Retinal pigment epithelial cell (primary cell): ENCODE results near the gene KCNK15.

ENCODE experiments used
- DNase-seq: peaks from one replicate; pipeline ENCODE4 v3.0.0-alpha.2; 2010; ENCODE audit warnings: low read depth
- H3K4me3 ChIP-seq: 2 replicates; pipeline ENCODE4 v1.5.1; 2011; ENCODE audit warnings: mild to moderate bottlenecking, low read length, control low read depth, moderate library complexity
- TF ChIP-seq, protein P1 (sequence below): conservative IDR thresholded peaks from 2 replicates; pipeline ENCODE4 v1.5.1; 2011; ENCODE audit warnings: low read depth, low read length, control low read depth, inconsistent platforms

KCNK15 gene

DNA sequence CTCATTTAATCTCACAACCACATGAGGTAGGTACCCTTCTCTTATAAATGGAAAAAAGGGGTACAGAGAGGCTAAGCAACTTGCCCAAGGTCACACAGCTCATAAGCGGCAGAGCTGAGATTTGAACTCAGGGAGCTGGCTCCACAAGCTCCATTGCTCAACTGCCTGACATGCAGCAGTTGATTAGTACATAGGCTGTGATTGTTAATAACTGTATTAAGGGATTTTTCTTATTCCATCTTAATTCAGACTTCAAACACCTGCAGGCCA lies 23.9 kb upstream of the KCNK15 start:
- H3K4me3 ChIP-seq = no peak overlapping the region
- DNase-seq = no peak
- TF ChIP-seq, protein P1, sequence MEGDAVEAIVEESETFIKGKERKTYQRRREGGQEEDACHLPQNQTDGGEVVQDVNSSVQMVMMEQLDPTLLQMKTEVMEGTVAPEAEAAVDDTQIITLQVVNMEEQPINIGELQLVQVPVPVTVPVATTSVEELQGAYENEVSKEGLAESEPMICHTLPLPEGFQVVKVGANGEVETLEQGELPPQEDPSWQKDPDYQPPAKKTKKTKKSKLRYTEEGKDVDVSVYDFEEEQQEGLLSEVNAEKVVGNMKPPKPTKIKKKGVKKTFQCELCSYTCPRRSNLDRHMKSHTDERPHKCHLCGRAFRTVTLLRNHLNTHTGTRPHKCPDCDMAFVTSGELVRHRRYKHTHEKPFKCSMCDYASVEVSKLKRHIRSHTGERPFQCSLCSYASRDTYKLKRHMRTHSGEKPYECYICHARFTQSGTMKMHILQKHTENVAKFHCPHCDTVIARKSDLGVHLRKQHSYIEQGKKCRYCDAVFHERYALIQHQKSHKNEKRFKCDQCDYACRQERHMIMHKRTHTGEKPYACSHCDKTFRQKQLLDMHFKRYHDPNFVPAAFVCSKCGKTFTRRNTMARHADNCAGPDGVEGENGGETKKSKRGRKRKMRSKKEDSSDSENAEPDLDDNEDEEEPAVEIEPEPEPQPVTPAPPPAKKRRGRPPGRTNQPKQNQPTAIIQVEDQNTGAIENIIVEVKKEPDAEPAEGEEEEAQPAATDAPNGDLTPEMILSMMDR = no peak

DNA sequence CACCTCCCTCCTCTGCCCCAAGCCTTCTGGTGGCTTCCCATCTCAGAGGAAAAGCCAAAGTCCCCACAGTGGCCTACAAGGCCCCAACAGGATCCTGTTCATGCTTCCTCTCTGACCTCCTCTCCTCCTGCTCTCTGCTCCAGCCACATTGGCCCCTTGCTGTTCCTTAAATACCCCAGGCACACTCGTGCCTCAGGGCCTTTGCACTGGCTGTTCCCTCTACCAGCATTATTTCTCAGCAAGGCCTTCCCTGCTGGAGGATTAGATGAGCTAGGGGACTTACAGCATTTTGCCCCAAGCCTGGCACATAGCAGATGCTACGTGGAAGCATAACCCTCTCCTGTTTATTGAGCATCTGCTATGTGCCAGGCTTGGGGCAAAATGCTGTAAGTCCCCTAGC lies 22.7 kb upstream of the KCNK15 start:
- no peak overlapping the region for H3K4me3 ChIP-seq
- no peak for DNase-seq
- TF ChIP-seq, protein P1 = no peak

GRCh38 chr20:44723391-44723790 lies 22.3 kb upstream of the KCNK15 start:
- H3K4me3 ChIP-seq = no peak overlapping the region
- TF ChIP-seq, protein P1 = no peak
- DNase-seq = no peak

GRCh38 chr20:44723798-44724362 lies 21.8 kb upstream of the KCNK15 start:
- no peak overlapping the region for H3K4me3 ChIP-seq
- TF ChIP-seq, protein P1 = no peak
- no peak for DNase-seq

DNA sequence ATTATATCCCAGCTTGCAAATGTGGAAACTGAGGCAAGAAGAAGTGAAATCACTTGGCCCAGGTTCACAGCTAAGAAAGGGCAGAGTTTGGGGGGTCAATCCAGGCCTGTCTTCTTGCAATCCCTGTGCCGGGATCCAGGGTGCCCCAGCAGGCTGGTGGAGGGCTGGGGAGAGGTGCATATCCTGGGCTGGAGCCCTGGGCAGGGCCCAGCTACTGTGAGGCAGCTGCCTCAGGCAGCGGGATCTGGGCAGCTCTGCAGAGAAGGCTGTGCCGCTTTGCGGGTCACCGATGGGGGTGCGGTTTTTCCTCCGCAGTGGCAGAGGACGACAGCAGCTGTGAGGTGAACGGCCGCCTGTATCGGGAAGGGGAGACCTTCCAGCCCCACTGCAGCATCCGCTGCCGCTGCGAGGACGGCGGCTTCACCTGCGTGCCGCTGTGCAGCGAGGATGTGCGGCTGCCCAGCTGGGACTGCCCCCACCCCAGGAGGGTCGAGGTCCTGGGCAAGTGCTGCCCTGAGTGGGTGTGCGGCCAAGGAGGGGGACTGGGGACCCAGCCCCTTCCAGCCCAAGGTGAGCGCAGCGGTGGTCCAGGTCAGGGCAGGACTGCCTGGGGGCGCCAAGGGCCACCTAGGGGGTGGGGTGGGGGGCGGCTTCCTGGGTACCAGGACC lies 21.1 kb upstream of the KCNK15 start:
- no peak for DNase-seq
- no peak overlapping the region for H3K4me3 ChIP-seq
- TF ChIP-seq, protein P1 = no peak

DNA sequence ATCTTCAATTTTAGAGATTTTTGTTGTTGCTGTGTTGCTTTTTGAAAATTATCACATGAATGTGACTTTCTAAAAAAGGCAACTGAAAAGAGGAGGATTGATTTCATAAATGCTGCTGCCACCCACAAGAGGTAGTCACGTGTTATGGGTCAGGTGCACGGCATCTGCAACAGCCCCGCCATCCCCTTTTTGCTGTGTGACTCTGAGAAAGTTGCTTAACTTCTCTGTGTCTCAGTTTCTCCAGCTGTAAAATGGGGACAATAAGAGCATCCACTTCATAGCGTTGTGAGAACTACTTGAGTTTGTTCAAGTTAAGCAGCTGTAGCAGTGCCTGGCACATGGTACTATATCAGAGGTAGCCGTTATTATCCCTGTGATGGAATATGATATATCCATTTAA lies 19.8 kb upstream of the KCNK15 start:
- DNase-seq = no peak
- TF ChIP-seq, protein P1 = no peak

DNA sequence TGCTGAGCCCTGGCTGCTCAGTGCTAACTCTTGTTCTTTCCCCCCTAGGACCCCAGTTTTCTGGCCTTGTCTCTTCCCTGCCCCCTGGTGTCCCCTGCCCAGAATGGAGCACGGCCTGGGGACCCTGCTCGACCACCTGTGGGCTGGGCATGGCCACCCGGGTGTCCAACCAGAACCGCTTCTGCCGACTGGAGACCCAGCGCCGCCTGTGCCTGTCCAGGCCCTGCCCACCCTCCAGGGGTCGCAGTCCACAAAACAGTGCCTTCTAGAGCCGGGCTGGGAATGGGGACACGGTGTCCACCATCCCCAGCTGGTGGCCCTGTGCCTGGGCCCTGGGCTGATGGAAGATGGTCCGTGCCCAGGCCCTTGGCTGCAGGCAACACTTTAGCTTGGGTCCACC lies 18.6 kb upstream of the KCNK15 start:
- no peak overlapping the region for H3K4me3 ChIP-seq
- no peak for DNase-seq

More for the DNA sequence above, 19.8 kb upstream of the KCNK15 start:
- no peak overlapping the region for H3K4me3 ChIP-seq

More for the DNA sequence above, 18.6 kb upstream of the KCNK15 start:
- TF ChIP-seq, protein P1 = no peak
